Measurements from ENCODE around the gene CCNE1.

Gene CCNE1

GRCh38 chr19:29836409-29836825, 24.6 kb downstream of the CCNE1 start:
- H3K9me3 ChIP-seq (ENCODE audit: insufficient read depth, low read length, severe bottlenecking), result no peaks in the 10 kb centered on the region
- H3K36me3 ChIP-seq (ENCODE audit: insufficient read depth, low read length), result no peaks in the 10 kb centered on the region
- DNase-seq (no peak), ATAC-seq (ENCODE audit: insufficient read depth, low read depth) (no peak)
- H3K4me2 ChIP-seq (ENCODE audit: insufficient read depth, low read length), result no peak overlapping the region
- H3K79me2 ChIP-seq (ENCODE audit: insufficient read depth, low read length), result no peaks in the 10 kb centered on the region
- H3K4me1 ChIP-seq (ENCODE audit: insufficient read depth, low read length), result peaks cover 2% of the 10 kb centered on the region; the same call in 1 of the 2 replicates
- no peak overlapping the region for H3K9ac ChIP-seq (ENCODE audit: low read depth, low read length)
- H2AFZ ChIP-seq (ENCODE audit: low read depth, low read length), result no peak overlapping the region
- peaks cover 3% of the 10 kb centered on the region for H3K27me3 ChIP-seq (ENCODE audit: insufficient read depth, low read length, poor library complexity)
- H4K20me1 ChIP-seq (ENCODE audit: insufficient read depth, low read length), result no peaks in the 10 kb centered on the region
- H3K27ac ChIP-seq (ENCODE audit: low read length), result no peak overlapping the region
- H3K4me3 ChIP-seq (ENCODE audit: low read depth in 1 of 2, low read length in 2 of 2), result no peak overlapping the region
- TF ChIP-seq, protein P1, sequence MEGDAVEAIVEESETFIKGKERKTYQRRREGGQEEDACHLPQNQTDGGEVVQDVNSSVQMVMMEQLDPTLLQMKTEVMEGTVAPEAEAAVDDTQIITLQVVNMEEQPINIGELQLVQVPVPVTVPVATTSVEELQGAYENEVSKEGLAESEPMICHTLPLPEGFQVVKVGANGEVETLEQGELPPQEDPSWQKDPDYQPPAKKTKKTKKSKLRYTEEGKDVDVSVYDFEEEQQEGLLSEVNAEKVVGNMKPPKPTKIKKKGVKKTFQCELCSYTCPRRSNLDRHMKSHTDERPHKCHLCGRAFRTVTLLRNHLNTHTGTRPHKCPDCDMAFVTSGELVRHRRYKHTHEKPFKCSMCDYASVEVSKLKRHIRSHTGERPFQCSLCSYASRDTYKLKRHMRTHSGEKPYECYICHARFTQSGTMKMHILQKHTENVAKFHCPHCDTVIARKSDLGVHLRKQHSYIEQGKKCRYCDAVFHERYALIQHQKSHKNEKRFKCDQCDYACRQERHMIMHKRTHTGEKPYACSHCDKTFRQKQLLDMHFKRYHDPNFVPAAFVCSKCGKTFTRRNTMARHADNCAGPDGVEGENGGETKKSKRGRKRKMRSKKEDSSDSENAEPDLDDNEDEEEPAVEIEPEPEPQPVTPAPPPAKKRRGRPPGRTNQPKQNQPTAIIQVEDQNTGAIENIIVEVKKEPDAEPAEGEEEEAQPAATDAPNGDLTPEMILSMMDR (IDR thresholded peaks at IDR 0.05; ENCODE audit: borderline replicate concordance, extremely low read depth, low read length, poor library complexity, severe bottlenecking), result no peak
- TF ChIP-seq EZH2 (IDR thresholded peaks at IDR 0.05; ENCODE audit: borderline replicate concordance, low read depth, low read length, severe bottlenecking), result no peak

DNA sequence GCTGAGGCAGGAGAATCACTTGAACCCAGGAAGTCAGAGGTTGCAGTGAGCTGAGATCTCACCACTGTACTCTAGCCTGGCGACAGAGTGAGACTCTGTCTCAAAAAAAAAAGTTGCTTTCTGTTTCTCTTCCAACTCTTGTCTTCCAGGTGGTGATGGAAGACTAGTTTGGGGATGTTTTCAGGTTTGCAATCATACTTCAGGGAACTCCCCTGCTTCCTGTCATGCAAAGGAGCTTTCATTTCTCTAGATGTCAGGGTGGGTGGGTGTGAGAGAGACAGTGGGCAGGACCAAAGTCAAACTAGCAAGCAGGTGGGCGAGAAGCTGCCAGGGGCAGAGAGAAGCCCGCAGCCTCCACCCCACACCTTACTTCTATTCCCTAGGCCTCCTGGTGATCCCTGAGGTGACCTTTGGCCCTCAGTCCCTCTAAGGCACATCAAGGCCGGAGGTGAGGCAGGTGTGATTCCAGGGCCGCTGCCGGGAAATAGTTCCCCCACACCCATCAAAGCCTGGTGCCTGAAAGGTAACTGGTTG, 25.7 kb downstream of the CCNE1 start:
- H3K4me2 ChIP-seq (ENCODE audit: insufficient read depth, low read length), result no peak overlapping the region
- no peak overlapping the region for H2AFZ ChIP-seq (ENCODE audit: low read depth, low read length)
- no peak for DNase-seq
- ATAC-seq (ENCODE audit: insufficient read depth, low read depth), result peak; percentile 62
- H3K9ac ChIP-seq (ENCODE audit: low read depth, low read length), result no peak overlapping the region
- no peaks in the 10 kb centered on the region for H3K9me3 ChIP-seq (ENCODE audit: insufficient read depth, low read length, severe bottlenecking)
- H3K4me3 ChIP-seq (ENCODE audit: low read depth in 1 of 2, low read length in 2 of 2), result no peak overlapping the region
- no peaks in the 10 kb centered on the region for H4K20me1 ChIP-seq (ENCODE audit: insufficient read depth, low read length)
- peaks cover 3% of the 10 kb centered on the region for H3K27me3 ChIP-seq (ENCODE audit: insufficient read depth, low read length, poor library complexity)
- no peak for TF ChIP-seq EZH2 (IDR thresholded peaks at IDR 0.05; ENCODE audit: borderline replicate concordance, low read depth, low read length, severe bottlenecking)
- TF ChIP-seq, protein P1 (IDR thresholded peaks at IDR 0.05; ENCODE audit: borderline replicate concordance, extremely low read depth, low read length, poor library complexity, severe bottlenecking), result no peak
- no peaks in the 10 kb centered on the region for H3K4me1 ChIP-seq (ENCODE audit: insufficient read depth, low read length)
- H3K27ac ChIP-seq (ENCODE audit: low read length), result no peak overlapping the region
- H3K36me3 ChIP-seq (ENCODE audit: insufficient read depth, low read length), result no peaks in the 10 kb centered on the region
- no peaks in the 10 kb centered on the region for H3K79me2 ChIP-seq (ENCODE audit: insufficient read depth, low read length)

GRCh38 chr19:29837996-29838395, 26.2 kb downstream of the CCNE1 start:
- no peak for TF ChIP-seq EZH2 (IDR thresholded peaks at IDR 0.05; ENCODE audit: borderline replicate concordance, low read depth, low read length, severe bottlenecking)
- TF ChIP-seq, protein P1 (IDR thresholded peaks at IDR 0.05; ENCODE audit: borderline replicate concordance, extremely low read depth, low read length, poor library complexity, severe bottlenecking), result no peak
- H4K20me1 ChIP-seq (ENCODE audit: insufficient read depth, low read length), result no peaks in the 10 kb centered on the region

More at GRCh38 chr19:29837996-29838395, 26.2 kb downstream of the CCNE1 start:
- no peak overlapping the region for H3K4me3 ChIP-seq (ENCODE audit: low read depth in 1 of 2, low read length in 2 of 2)
- H3K27ac ChIP-seq (ENCODE audit: low read length), result no peak overlapping the region
- DNase-seq (no peak), ATAC-seq (ENCODE audit: insufficient read depth, low read depth) (no peak)
- H3K36me3 ChIP-seq (ENCODE audit: insufficient read depth, low read length), result no peaks in the 10 kb centered on the region
- H3K9me3 ChIP-seq (ENCODE audit: insufficient read depth, low read length, severe bottlenecking), result no peaks in the 10 kb centered on the region
- H3K4me1 ChIP-seq (ENCODE audit: insufficient read depth, low read length), result no peaks in the 10 kb centered on the region
- H3K9ac ChIP-seq (ENCODE audit: low read depth, low read length), result no peak overlapping the region
- H3K4me2 ChIP-seq (ENCODE audit: insufficient read depth, low read length), result no peak overlapping the region
- H2AFZ ChIP-seq (ENCODE audit: low read depth, low read length), result no peak overlapping the region
- H3K27me3 ChIP-seq (ENCODE audit: insufficient read depth, low read length, poor library complexity), result peaks cover 3% of the 10 kb centered on the region
- no peaks in the 10 kb centered on the region for H3K79me2 ChIP-seq (ENCODE audit: insufficient read depth, low read length)

Data from DND-41 (cell line).